ENCODE measurements around the gene MON2.

DNA sequence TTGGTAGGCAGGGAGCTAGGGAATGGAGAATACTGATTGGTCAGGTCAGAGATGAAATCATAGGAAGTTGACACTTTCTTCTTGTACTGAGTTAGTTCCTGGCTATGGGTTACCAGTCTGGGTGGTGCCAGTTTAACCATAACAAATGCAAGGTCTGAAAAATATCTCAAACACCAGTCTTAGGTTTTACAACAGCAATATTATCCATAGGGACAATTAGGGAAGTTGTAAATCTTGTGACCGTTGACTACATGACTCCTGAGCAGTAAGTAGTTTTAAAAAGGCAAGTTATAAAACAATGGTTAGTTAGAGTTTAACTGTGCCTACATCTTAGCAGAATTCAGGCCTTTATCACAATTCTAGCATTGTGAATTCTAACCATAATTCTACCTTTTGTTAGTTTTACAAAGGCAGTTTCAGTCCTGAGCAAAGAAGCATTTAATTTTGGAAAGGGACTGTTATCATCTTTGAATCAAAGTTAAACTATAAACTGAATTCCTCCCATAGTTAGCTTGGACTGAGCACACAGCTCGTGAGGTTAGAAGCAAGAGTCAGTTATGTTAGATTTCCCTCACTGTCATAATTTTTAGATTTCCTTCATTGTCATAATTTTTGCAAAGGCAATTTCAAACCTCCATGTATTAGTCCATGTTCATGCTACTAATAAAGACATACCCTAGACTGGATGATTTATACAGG lies 19.7 kb upstream of the MON2 start:
- no peak for TF ChIP-seq POLR2A (IDR thresholded peaks at IDR 0.05)
- TF ChIP-seq, protein P1, sequence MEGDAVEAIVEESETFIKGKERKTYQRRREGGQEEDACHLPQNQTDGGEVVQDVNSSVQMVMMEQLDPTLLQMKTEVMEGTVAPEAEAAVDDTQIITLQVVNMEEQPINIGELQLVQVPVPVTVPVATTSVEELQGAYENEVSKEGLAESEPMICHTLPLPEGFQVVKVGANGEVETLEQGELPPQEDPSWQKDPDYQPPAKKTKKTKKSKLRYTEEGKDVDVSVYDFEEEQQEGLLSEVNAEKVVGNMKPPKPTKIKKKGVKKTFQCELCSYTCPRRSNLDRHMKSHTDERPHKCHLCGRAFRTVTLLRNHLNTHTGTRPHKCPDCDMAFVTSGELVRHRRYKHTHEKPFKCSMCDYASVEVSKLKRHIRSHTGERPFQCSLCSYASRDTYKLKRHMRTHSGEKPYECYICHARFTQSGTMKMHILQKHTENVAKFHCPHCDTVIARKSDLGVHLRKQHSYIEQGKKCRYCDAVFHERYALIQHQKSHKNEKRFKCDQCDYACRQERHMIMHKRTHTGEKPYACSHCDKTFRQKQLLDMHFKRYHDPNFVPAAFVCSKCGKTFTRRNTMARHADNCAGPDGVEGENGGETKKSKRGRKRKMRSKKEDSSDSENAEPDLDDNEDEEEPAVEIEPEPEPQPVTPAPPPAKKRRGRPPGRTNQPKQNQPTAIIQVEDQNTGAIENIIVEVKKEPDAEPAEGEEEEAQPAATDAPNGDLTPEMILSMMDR (IDR thresholded peaks at IDR 0.05): no peak

Measured in lower leg skin (tissue), 3 donors.